ENCODE measurements around the gene SORCS2.

DNA sequence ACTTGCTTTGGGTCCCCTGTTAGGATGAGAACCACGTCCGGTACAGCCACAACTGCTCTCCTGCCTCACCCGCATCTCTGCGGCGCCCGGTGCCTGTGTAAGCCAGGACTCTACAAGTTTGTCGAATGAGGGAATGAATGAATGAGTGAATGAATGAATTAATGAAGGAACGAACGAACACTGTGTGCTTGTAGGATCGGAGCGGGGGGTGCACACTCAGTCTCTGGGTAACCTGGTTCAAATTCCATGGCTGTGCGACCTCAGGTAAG lies 443.8 kb downstream of the SORCS2 start:
- TF ChIP-seq, protein P1, sequence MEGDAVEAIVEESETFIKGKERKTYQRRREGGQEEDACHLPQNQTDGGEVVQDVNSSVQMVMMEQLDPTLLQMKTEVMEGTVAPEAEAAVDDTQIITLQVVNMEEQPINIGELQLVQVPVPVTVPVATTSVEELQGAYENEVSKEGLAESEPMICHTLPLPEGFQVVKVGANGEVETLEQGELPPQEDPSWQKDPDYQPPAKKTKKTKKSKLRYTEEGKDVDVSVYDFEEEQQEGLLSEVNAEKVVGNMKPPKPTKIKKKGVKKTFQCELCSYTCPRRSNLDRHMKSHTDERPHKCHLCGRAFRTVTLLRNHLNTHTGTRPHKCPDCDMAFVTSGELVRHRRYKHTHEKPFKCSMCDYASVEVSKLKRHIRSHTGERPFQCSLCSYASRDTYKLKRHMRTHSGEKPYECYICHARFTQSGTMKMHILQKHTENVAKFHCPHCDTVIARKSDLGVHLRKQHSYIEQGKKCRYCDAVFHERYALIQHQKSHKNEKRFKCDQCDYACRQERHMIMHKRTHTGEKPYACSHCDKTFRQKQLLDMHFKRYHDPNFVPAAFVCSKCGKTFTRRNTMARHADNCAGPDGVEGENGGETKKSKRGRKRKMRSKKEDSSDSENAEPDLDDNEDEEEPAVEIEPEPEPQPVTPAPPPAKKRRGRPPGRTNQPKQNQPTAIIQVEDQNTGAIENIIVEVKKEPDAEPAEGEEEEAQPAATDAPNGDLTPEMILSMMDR (IDR thresholded peaks at IDR 0.05; ENCODE audit: low read depth, low read length), result no peak
- no peak for TF ChIP-seq EZH2phosphoT487 (IDR thresholded peaks at IDR 0.05; ENCODE audit: low read depth)
